B cell (primary cell): ENCODE results near the gene HADHB. TPM values are rescaled to one million over a fixed set of nuclear protein-coding genes. Genes with fewer than 3 reads are reported as not detected.

Experiments used
- ATAC-seq: fragments of 200-7000 bp; cut with Tn5 transposase; one replicate; pipeline ENCODE4 v1.10.0; 2021; ENCODE audit warnings: low read depth, mild to moderate bottlenecking, moderate number of reproducible peaks, moderate library complexity
- CTCF ChIA-PET: fragments of 350-600 bp; sonication (Branson Sonifier 250); formaldehyde crosslinking; loops from one replicate; lab custom pipeline; 2021; ENCODE audit warnings: antibody characterized with exemption, inconsistent platforms; lab: Charles Lee
- POLR2A ChIA-PET: fragments of 350-600 bp; sonication (Branson Sonifier 250); formaldehyde crosslinking; loops from one replicate; lab custom pipeline; 2021; ENCODE audit warnings: antibody characterized with exemption; lab: Charles Lee
- DNase-seq: peaks from one replicate; pipeline ENCODE4 v3.0.0; 2013
- H2AFZ ChIP-seq: 2 replicates; pipeline ENCODE4 v1.6.1; 2012; ENCODE audit warnings: mild to moderate bottlenecking, low read depth, low read length; ENCODE audit not compliant: insufficient read depth, poor library complexity, severe bottlenecking
- H3K27ac ChIP-seq, 2 donors: 1 replicate in 1 of 2; 2 replicates in 1 of 2; pipeline ENCODE4 v1.5.1; 2012 to 2013; ENCODE audit warnings: low read length in 2 of 2, mild to moderate bottlenecking in 2 of 2, moderate library complexity in 1 of 2
- H3K27me3 ChIP-seq, 4 experiments: fragments of 200-600 bp in 1 of 4; sonication (generic) in 1 of 4; replicated peaks in 1 of 4; 1 replicate in 2 of 4; 2 replicates in 2 of 4; pipeline versions ENCODE4 v1.6.1 to v1.7.0; 2013 to 2016; ENCODE audit warnings: low read length in 3 of 4, mild to moderate bottlenecking in 2 of 4, mixed read lengths in 1 of 4, moderate library complexity in 1 of 4; ENCODE audit not compliant: insufficient read depth in 4 of 4, control insufficient read depth in 3 of 4; ENCODE audit errors: control extremely low read depth in 1 of 4
- H3K36me3 ChIP-seq, 2 experiments: replicated peaks in 1 of 2; 1 replicate in 1 of 2; 2 replicates in 1 of 2; pipeline versions ENCODE4 v1.6.1 to v1.7.1; 2013; ENCODE audit warnings: low read length in 1 of 2; ENCODE audit not compliant: insufficient read depth in 2 of 2, control insufficient read depth in 1 of 2; ENCODE audit errors: control extremely low read depth in 1 of 2, extremely low read depth in 1 of 2
- H3K4me1 ChIP-seq, 2 donors: fragments of 200-600 bp in 1 of 2; sonication (generic) in 1 of 2; 1 replicate in 1 of 2; 2 replicates in 1 of 2; pipeline versions ENCODE4 v1.5.1 to v1.6.1; 2013 to 2017; ENCODE audit warnings: low read length in 2 of 2; ENCODE audit not compliant: control insufficient read depth in 2 of 2, insufficient read depth in 2 of 2
- H3K4me2 ChIP-seq: replicated peaks from 2 replicates; pipeline ENCODE3; 2012; ENCODE audit warnings: mild to moderate bottlenecking, low read depth, low read length; ENCODE audit not compliant: poor library complexity, severe bottlenecking
- H3K4me3 ChIP-seq, 5 experiments: fragments of 200-600 bp in 1 of 5; sonication (generic) in 1 of 5; 1 replicate in 3 of 5; 2 replicates in 2 of 5; pipeline versions ENCODE4 v1.5.1 to v1.7.0; 2011 to 2016; ENCODE audit warnings: low read length in 4 of 5, mild to moderate bottlenecking in 4 of 5, low read depth in 2 of 5, control low read depth in 1 of 5, moderate library complexity in 1 of 5; ENCODE audit not compliant: insufficient read depth in 1 of 5; ENCODE audit errors: control extremely low read depth in 1 of 5, extremely low read depth in 1 of 5
- H3K79me2 ChIP-seq: fragments of 200-600 bp; sonication (generic); one replicate; pipeline ENCODE4 v1.6.0; 2016; ENCODE audit warnings: low read length; ENCODE audit not compliant: control insufficient read depth, insufficient read depth
- H3K9ac ChIP-seq: fragments of 200-600 bp; sonication (generic); 2 replicates; pipeline ENCODE4 v1.6.1; 2017; ENCODE audit warnings: mild to moderate bottlenecking, low read length, moderate library complexity
- H3K9me3 ChIP-seq, 3 donors: one replicate each; pipeline versions ENCODE4 v1.6.1 to v1.7.1; 2013; ENCODE audit warnings: low read length in 2 of 3; ENCODE audit not compliant: control insufficient read depth in 2 of 3, insufficient read depth in 1 of 3; ENCODE audit errors: control extremely low read depth in 1 of 3
- H4K20me1 ChIP-seq: 2 replicates; pipeline ENCODE4 v1.6.0; 2012; ENCODE audit warnings: mild to moderate bottlenecking, low read length; ENCODE audit not compliant: insufficient read depth, control insufficient read depth, poor library complexity, severe bottlenecking
- H3K27ac Mint-ChIP-seq: one replicate; pipeline ENCODE4 v1.8.0; 2021; ENCODE audit warnings: mixed read lengths
- H3K27me3 Mint-ChIP-seq: one replicate; pipeline ENCODE4 v1.8.0; 2021; ENCODE audit warnings: mixed read lengths
- H3K4me1 Mint-ChIP-seq: one replicate; pipeline ENCODE4 v1.8.0; 2021; ENCODE audit warnings: mixed read lengths
- H3K4me3 Mint-ChIP-seq: one replicate; pipeline ENCODE4 v1.8.0; 2021; ENCODE audit warnings: mixed read lengths
- H3K9me3 Mint-ChIP-seq: one replicate; pipeline ENCODE4 v1.8.0; 2022; ENCODE audit warnings: mixed read lengths; ENCODE audit not compliant: insufficient read depth
- EZH2 ChIP-seq: IDR thresholded peaks from 2 replicates; pipeline ENCODE4 v1.6.1; 2012; ENCODE audit warnings: borderline replicate concordance, low read depth, mild to moderate bottlenecking, moderate library complexity, low read length; ENCODE audit not compliant: insufficient read depth, poor library complexity, severe bottlenecking
- WGBS: methylation state at CpG from one replicate; pipeline ENCODE4 v1.1.5; 2013; ENCODE audit warnings: missing lambda C conversion rate; ENCODE audit not compliant: insufficient coverage; 5-methylcytosine and 5-hydroxymethylcytosine counted together
- intact Hi-C: fragments of 100-400 bp; cut with micrococcal nuclease; formaldehyde crosslinking; loops from one replicate; pipeline ENCODE4 v1.10.0; 2022
- polyA plus RNA-seq: library from polyadenylated mRNA; depleted of rRNA; stranded (reverse); fragments of >200 nt; gene quantifications from 2 replicates; pipeline ENCODE4 v1.2.3, GENCODE V29; 2012
- total RNA-seq, 2 donors: library from RNA; stranded (reverse); fragments of 120-200 nt in 1 of 2; gene quantifications; 1 replicate in 1 of 2; 2 replicates in 1 of 2; pipeline versions ENCODE4 v1.2.3 to v1.2.4, GENCODE V29; 2013 to 2022
- TF ChIP-seq, protein P1 (sequence below): fragments of 200-600 bp; IDR thresholded peaks from one replicate; pipeline ENCODE4 v1.8.0; 2022; ENCODE audit warnings: antibody characterized with exemption, mild to moderate bottlenecking

HADHB gene
- total and polyA plus RNA-seq, 2 donors (not counting 1 experiment from before 2014, with no cell fraction given): 40.6 to 64.2 TPM

DNA sequence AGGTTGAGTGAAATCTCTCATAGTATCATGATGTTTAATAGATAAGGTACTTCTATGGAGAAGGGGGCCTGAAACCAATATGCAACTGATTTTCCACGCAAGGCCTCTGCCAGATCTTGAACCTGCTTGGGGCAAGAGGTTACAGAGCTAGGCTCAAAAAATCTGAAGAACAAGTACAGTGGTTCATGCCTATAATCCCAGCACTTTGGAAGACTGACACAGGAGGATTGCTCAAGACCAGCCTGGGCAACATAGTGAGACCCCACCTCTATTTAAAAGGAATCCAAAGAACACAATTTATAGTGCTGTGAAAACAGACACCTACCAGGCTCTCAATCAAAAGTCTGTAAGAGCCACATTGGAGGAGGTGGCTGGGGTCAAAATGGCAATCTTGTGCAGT lies 28.9 kb upstream of the HADHB start:
- peaks cover 0 to 7% (median 0%) of the 10 kb centered on the region in 3 donors for H3K9me3 ChIP-seq
- Mint-ChIP-seq H3K27me3 (no peaks in the 10 kb centered on the region), H3K9me3 (no peaks in the 10 kb centered on the region), H3K4me1 (no peaks in the 10 kb centered on the region), H3K27ac (no peak overlapping the region), H3K4me3 (no peak overlapping the region)
- H3K4me3 ChIP-seq: no peak overlapping the region
- 100% methylated on average over 1 of the region's 1 CpG for WGBS
- no peaks in the 10 kb centered on the region for H4K20me1 ChIP-seq
- no peak overlapping the region for H3K27ac ChIP-seq
- TF ChIP-seq EZH2: no peak
- TF ChIP-seq, protein P1, sequence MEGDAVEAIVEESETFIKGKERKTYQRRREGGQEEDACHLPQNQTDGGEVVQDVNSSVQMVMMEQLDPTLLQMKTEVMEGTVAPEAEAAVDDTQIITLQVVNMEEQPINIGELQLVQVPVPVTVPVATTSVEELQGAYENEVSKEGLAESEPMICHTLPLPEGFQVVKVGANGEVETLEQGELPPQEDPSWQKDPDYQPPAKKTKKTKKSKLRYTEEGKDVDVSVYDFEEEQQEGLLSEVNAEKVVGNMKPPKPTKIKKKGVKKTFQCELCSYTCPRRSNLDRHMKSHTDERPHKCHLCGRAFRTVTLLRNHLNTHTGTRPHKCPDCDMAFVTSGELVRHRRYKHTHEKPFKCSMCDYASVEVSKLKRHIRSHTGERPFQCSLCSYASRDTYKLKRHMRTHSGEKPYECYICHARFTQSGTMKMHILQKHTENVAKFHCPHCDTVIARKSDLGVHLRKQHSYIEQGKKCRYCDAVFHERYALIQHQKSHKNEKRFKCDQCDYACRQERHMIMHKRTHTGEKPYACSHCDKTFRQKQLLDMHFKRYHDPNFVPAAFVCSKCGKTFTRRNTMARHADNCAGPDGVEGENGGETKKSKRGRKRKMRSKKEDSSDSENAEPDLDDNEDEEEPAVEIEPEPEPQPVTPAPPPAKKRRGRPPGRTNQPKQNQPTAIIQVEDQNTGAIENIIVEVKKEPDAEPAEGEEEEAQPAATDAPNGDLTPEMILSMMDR: no peak
- no peaks in the 10 kb centered on the region for H3K27me3 ChIP-seq
- peaks cover 18 to 68% of the 10 kb centered on the region in 2 experiments for H3K36me3 ChIP-seq
- ATAC-seq (no peak), DNase-seq (no peak)
- ChIA-PET CTCF (no interaction called here), POLR2A (no interaction called here)
- no peak overlapping the region for H3K9ac ChIP-seq
- no peak overlapping the region for H3K4me2 ChIP-seq
- no peak overlapping the region for H2AFZ ChIP-seq
- H3K79me2 ChIP-seq: no peaks in the 10 kb centered on the region
- no peaks in the 10 kb centered on the region for H3K4me1 ChIP-seq
- intact Hi-C loops: no loop called here

DNA sequence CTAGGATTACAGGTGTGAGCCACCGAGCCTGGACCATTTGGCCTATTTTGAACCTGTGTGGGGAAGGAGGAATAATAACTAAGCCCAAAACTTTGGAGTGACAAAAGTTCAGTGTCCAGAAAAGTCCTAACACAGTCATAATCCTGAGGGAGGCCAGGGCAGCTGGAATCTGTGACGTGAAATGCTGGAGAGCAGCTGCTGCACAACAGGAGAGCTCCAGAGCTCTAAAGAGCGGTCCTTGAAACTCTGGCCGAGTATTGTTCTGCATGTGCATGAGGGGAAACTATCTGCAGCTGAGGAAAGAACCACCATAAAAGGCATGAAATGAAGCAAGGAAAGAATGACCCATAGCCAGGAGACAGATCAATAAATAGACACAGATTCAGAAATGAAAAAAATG lies 28.2 kb upstream of the HADHB start:
- H3K9me3 ChIP-seq: peaks cover 0 to 7% (median 0%) of the 10 kb centered on the region in 3 donors
- H3K27me3 ChIP-seq: no peaks in the 10 kb centered on the region

More for the DNA sequence above, 28.2 kb upstream of the HADHB start:
- intact Hi-C loops: no loop called here
- no peak for ATAC-seq
- no peaks in the 10 kb centered on the region for H4K20me1 ChIP-seq
- H3K4me2 ChIP-seq: no peak overlapping the region
- H3K9ac ChIP-seq: no peak overlapping the region
- H3K4me3 ChIP-seq: no peak overlapping the region
- POLR2A ChIA-PET: no interaction called here
- peaks cover 15 to 71% of the 10 kb centered on the region in 2 experiments for H3K36me3 ChIP-seq
- H3K4me1 Mint-ChIP-seq: no peaks in the 10 kb centered on the region
- H3K79me2 ChIP-seq: no peaks in the 10 kb centered on the region
- no peaks in the 10 kb centered on the region for H3K27me3 Mint-ChIP-seq
- no peak overlapping the region for H3K4me3 Mint-ChIP-seq
- no peaks in the 10 kb centered on the region for H3K4me1 ChIP-seq
- H2AFZ ChIP-seq: no peak overlapping the region
- H3K27ac ChIP-seq: no peak overlapping the region
- WGBS: 100% methylated on average over 3 of the region's 4 CpGs
- H3K27ac Mint-ChIP-seq: no peak overlapping the region
- CTCF ChIA-PET: no interaction called here
- no peak for DNase-seq
- H3K9me3 Mint-ChIP-seq: no peaks in the 10 kb centered on the region
- TF ChIP-seq EZH2: no peak
- TF ChIP-seq, protein P1: no peak
